ENCODE data around the gene ADAM15. TPM values are rescaled to one million over a fixed set of nuclear protein-coding genes. Genes with fewer than 3 reads are reported as not detected.

ADAM15 gene, protein sequence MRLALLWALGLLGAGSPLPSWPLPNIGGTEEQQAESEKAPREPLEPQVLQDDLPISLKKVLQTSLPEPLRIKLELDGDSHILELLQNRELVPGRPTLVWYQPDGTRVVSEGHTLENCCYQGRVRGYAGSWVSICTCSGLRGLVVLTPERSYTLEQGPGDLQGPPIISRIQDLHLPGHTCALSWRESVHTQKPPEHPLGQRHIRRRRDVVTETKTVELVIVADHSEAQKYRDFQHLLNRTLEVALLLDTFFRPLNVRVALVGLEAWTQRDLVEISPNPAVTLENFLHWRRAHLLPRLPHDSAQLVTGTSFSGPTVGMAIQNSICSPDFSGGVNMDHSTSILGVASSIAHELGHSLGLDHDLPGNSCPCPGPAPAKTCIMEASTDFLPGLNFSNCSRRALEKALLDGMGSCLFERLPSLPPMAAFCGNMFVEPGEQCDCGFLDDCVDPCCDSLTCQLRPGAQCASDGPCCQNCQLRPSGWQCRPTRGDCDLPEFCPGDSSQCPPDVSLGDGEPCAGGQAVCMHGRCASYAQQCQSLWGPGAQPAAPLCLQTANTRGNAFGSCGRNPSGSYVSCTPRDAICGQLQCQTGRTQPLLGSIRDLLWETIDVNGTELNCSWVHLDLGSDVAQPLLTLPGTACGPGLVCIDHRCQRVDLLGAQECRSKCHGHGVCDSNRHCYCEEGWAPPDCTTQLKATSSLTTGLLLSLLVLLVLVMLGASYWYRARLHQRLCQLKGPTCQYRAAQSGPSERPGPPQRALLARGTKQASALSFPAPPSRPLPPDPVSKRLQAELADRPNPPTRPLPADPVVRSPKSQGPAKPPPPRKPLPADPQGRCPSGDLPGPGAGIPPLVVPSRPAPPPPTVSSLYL
- 100 to 1,000 TPM; 146 to 178 TPM for total RNA-seq
- long read RNA-seq, donor 1, transcript ADAM15-205 (20 exons, 2,732 nt): minor isoform, 11 of 65 reads
- long read RNA-seq, donor 1, transcript ADAM15-201 (21 exons, 2,799 nt): major isoform, 16 of 65 reads
- long read RNA-seq, donor 1, partial matches to known transcripts: 26 of 65 reads
- long read RNA-seq, donor 1, other reads (novel, unspliced or antisense): 7 of 65 reads
- long read RNA-seq, donor 2, transcript ADAM15-205 (20 exons, 2,732 nt): major isoform, 92 of 290 reads
- long read RNA-seq, donor 2, transcript ADAM15-201 (21 exons, 2,799 nt): minor isoform, 85 of 290 reads
- long read RNA-seq, donor 2, partial matches to known transcripts: 71 of 290 reads
- long read RNA-seq, donor 2, other reads (novel, unspliced or antisense): 32 of 290 reads

DNA sequence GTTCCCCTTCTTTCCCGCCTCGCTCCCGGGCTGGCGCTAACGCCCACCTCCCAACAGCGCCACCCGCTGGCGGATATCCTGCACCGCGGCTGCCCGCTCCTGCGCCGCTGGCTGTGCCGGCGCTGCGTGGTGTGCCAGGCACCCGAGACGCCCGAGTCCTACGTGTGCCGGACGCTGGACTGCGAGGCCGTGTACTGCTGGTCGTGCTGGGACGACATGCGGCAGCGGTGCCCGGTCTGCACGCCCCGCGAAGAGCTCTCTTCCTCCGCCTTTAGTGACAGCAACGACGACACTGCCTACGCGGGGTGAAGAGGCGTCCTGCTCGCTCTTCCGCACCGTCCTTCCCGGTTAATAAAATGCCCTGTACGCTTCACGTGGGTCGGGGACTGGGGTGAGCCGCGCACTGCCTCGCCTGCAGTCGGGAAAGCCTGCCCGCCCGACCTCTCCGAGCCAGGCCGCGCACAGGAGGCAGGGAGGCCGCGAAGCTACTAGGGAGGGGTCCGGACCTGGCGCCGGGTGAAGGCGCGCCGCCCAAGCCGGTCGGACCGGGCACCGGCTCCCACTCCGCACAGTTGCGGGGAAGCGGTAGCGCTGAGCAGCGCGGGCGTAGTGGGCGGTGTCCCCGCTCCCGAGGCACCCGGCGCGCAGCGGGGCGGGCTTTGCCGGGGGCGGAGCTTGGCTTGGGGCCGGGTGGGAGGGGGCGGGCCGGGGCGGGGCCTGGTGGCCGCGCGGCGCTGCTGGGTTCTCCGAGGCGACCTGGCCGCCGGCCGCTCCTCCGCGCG lies at the start of gene ADAM15:
Gene ADAM15, plus strand, starts transcription at position 757 of the 782 bp plus-strand sequence. CDS start 71 bp downstream, outside the sequence.
- DNase-seq (ENCODE audit: low spot score): peak; percentile 96
- intact Hi-C loops (cut with DNase I): loop anchor here in 1 of 2 donors (2.0 kb wide), 1 partner anchor 48 kb away; the partner anchor contains the start of gene ZBTB7B

DNA sequence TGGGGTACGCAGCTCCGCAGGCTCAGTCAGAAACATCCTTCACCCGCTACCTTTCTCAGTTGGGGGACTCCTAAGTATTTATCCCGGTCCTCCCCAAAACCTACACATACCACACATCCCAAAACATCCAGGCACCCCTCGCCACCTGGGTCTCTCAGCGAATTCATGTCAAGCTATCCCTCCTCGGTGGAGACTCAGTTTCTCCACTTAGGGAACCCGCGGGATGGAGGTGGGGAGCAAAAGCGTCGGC lies 49.8 kb upstream of the ADAM15 start:
- intact Hi-C loops (cut with DNase I): no loop called here

DNA sequence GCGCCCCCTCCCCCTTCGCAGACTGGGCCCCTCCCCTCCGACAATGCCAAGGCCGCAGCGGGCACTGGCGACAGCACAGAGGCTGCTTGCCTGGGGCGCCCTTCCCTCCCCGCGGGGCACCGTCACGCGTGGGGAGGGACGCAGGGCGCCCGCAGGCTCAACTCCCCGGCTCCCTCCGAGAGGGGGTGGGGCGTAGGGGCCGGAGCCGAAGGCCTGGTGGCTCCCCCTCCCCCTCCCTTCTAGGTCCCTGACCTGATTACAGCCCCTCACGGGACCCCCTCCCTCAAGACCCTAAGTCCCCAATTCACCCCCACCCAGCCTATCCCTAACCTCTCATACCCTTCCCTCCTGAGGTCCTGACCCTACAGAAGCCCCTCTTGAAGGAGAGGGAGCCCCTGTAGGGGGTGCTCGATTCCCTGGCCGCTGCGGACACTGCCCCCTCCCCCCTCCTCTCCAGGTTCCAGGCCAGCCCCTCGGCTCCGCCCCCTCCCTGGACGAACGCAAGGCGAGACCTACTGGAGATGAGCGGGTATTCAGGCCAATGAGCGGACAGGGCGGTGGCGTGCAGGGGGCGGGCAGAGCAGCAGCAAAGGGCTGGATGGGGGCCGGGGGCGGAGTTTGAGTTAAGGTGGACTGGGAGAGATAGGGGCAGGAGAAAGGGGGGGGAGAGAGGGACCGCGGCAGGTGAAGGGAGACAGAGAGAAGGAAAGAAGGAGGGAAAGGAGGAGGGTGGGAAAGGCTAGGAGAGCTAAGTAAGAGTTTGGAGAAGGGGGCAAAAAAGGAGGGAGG lies 49.2 kb upstream of the ADAM15 start:
- DNase-seq (ENCODE audit: low spot score): peak; percentile 100
- intact Hi-C loops (cut with DNase I): loop anchor here (1.0 to 2.0 kb wide), 2 partner anchors 48 to 49 kb away; partner anchors contain the start of gene ADAM15 (in 1 of the 2)

More for the DNA sequence above, 49.8 kb upstream of the ADAM15 start:
- DNase-seq (ENCODE audit: low spot score): no peak

DNA sequence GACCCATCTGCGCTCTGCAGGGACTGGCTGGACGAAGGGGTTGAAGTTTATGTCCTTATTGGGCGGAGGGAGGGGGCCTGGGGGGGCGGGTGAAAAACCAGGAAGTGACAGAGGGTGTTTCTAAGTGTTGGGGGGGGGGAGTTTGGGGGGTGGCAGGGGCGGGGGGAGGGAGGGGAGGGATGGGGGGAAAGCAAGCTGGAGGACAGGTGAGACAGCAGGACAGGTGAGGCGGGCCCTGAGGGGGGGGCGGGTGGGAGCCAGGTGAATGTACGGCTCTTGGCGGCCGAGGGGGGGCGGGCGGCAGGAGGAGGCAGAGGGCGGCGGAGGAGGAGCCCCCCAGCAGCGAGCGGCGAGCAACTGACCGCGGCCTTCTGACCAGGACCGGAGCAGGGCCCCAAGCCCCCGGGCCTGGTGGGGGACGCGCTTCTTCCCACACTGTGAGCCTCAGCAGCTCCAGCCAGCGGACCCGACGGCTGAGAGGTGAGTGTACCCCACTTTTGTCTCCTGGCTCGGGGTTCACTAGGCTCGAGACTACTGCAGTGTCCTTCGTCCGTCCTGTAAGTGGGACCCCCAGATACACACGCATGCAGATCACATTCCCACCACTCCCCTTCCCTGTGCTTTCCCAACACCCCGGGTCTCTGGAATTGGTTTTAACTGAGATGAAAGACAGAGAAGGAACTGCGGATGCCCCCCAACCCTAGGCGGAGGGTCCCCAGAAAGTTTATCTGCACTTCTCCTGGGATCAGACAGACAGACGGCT lies 48.5 kb upstream of the ADAM15 start, which contains the start of gene ZBTB7B:
Gene ZBTB7B, plus strand, starts transcription at position 339 of the 763 bp plus-strand sequence. CDS start 11,859 bp downstream, outside the sequence.
- no peak for DNase-seq (ENCODE audit: low spot score)
- intact Hi-C loops (cut with DNase I): loop anchor here (1.0 to 2.0 kb wide), 2 partner anchors 48 kb away; partner anchors contain the start of gene ADAM15 (in 1 of the 2)

DNA sequence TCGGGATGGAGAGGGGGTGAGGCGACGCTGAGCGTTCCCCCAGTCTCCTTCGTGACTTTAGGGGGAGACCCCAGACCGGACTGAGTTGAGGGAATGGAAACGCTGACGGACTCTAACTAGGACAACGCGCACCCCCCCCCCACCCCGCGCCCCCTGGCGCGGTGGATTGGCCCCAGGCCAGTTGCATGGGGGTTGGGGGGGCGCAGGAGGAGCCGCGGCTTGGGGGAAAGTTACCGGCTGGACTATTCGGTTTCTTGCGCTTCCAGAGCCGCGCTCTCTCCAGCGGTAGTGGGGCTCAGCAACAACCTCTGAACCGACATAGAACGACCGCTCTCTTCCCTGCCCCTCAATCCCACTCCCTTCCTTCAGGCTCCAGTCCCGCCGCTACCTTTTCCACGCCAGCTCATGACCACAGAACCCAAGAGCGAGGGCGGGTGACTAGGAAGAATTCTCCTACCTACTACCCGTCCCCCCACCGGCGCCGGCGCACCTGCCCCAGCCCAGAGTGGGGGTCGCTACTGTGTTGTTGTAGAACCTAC lies 47.8 kb upstream of the ADAM15 start:
- intact Hi-C loops (cut with DNase I): loop anchor here in 1 of 2 donors (2.0 kb wide), 1 partner anchor 48 kb away; the partner anchor contains the start of gene ADAM15
- no peak for DNase-seq (ENCODE audit: low spot score)

DNA sequence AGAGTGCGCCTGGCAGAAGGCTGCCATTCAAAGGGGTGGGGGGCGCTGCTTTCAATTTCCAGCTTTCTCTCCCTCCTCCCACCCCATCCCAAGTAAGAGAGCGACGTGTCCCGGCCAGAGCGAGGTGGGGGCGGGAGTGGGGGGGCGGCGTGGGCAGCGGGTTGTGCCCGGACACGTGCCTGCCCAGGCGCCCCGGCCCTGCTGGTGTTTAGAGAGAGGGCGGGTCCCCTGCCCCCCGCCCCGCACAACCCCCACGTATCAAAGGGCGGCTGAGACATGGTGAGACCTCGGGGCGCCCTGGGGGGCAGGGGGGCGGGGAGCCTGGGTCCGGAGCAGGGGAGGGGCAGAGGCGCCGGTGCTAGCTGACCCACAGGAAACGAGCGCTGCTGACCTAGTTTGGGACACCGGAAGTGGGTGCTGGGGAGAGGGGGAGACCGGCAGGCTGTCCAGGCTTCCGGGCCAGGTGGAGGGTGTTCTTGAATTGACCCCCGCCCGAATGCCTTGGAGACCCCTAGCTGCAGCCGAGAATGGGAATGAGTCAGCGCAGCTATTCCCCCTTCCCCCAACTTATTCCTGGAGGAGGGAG lies 47.3 kb upstream of the ADAM15 start:
- intact Hi-C loops (cut with DNase I): loop anchor here in 1 of 2 donors (2.0 kb wide), 1 partner anchor 47 kb away; the partner anchor contains the start of gene ADAM15
- peak; percentile 90 for DNase-seq (ENCODE audit: low spot score)

DNA sequence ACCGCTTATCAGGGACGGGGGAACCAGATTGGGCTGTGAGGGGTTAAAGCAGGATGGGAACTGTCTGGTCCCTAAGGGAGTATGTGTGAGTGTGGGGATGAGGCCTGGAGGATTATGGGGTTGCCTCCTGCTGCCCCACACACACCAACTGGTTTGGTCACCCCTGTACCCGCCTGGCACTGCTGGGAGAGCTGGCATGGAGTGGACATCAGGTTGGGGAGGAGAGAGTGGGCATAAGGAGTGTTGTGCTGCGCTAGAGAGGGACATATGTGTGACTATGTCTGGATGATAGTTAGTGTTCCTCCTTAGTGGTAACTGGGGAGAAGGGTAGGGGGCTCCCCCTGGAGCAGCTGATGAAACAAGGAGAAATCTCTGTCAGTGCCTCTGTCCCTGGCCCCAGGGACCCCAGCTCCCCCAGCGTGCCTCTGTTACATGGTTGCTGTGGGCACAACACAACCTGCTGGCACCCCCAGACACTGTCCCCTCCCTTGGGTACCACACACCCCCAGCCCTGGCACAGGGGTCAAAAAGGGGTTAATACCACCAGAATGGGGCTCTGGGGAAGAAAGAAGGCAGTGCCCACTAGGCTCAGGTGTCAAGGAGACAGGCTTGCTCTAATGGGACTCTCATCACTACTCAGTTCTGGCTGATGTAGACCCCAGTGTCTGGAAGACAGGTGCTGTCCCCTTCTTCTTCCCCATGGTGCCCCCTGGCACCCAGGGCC lies 46.6 kb upstream of the ADAM15 start:
- intact Hi-C loops (cut with DNase I): loop anchor here in 1 of 2 donors (5.0 kb wide), 1 partner anchor 42 kb away; the partner anchor contains the start of gene PYGO2
- no peak for DNase-seq (ENCODE audit: low spot score)

- intact Hi-C loops (cut with DNase I): loop anchor here in 1 of 2 donors (5.0 kb wide), 1 partner anchor 43 kb away; the partner anchor contains the start of gene PYGO2
- no peak for DNase-seq (ENCODE audit: low spot score)
Observed at GRCh38 chr1:155005076-155006011, 45.8 kb upstream of the ADAM15 start.

DNA sequence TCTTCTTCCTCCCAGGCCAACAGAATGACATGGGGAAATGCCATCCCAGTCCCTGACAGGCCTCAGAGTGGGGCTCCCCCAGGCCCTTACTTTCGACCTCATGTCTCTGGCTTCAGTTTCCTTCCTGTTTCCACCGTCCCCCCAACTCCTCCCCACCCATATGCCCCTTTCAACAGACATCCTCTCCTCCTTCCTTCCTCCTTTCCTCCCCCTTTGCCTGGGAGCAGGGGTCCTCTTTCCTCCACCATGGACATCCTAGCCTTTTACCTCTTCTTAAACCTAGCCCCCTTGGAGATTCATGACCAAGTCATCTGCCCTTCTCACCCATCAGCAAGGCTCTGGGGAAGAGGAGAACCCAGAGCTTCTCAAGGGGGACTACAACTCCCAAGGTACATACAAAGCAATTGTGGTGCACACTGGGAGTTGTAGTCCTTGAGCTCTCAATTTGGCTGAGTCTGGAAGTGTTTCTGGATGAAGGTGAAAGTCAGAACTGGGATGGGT lies 44.5 kb upstream of the ADAM15 start:
- DNase-seq (ENCODE audit: low spot score): no peak
- intact Hi-C loops (cut with DNase I): loop anchor here in 1 of 2 donors (5.0 kb wide), 1 partner anchor 44 kb away; the partner anchor contains the start of gene PYGO2

DNA sequence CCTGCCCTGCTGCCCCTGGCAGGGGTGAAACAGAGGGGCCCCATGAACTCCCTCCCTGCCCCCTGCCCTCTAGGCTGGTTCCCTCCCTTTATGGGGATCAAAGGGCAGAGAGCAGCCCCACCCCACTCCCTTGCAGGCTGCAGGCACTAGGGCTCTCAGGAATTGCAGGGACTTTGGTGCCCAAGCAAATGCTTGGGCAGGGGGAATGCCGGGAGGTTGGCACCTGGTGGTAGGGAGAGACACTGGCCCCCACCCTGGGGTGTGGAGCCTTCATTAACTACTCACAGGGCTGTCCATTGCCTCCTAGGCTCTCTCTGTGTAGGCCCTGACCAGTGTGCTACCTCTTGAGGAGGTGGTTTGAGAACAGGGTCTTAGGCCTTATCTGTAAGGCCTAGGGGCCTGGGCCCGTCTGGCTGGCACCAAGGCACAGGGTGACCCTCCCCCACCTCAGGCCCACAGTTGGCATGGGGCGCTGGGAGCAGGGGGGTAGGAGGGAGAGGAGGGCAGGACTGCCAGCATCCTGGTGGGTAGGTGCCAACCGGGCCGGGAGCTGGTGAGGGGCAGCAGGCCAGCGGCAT lies 43.8 kb upstream of the ADAM15 start:
- no peak for DNase-seq (ENCODE audit: low spot score)
- intact Hi-C loops (cut with DNase I): loop anchor here in 1 of 2 donors (5.0 kb wide), 1 partner anchor 45 kb away; the partner anchor contains the start of gene PYGO2

DNA sequence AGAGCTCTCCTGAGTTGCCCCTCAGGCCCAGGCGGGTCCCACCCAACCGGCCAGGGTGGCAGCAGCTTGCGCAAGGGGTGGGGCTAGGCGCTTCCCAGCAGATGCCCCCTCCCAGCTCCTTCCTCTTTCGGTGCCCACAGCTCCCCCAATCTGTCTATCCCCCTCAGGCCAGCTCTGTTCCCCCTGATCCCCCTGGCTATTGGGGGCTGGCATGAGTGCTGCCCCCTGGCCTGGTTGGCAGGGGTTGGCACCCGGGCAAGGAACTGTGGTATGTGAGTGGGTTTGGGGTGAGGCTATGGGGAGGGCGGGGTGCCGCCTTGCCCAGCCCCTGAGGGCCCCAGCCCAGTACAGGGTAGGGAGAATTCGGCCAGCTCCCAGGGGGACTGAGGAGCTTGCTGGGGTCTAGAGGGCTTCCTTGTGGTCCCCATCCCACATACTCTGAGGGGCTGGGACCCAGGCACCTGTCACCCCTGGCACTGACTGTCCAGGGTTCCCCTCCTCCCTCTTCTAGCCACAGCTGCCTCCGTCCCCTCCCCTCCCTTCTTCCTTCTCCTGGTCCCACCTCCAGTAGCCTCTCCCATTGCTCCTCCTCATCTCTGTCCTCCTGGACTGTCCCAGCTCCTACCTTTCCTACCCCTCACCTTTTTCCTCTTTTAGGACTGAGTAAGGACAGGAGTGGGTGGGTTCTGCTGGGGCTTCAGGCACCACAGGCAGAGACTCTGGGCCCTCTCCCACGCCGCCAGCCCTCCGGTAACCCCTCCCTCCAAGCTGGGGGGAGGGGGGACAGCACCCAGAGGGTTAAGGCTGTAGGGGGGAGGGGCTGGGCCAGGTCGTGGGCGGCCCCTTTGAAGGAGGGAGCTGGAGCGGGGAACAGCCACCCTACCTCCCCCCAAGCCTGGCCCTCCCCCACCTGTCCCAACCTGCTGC lies 42.8 kb upstream of the ADAM15 start:
- intact Hi-C loops (cut with DNase I): loop anchor here in 1 of 2 donors (5.0 kb wide), 1 partner anchor 46 kb away; the partner anchor contains the start of gene PYGO2
- DNase-seq (ENCODE audit: low spot score): no peak

DNA sequence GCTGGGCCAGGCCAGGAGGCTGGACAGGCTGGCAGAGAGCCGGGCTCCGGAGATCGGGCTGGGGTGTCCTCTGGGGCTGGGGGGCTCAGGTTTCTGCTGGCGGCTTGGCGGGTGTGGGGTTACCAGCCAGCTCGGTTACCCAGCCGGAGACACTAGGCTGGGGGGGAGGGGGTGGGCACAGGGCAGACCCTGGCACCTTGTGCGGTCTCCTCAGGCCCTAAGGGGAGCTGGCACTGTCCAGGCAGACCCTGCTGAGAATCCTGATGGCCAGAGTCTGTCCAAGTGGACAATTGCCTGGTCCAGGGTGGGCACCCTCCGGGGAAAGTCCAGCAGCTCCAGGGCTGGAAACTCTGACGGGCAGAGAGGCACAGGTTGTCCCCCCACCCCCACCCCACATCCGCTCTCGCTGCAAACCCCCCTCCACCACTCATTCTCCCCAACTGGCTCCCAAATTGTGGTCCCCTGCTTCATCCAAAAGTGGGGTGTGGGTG lies 41.9 kb upstream of the ADAM15 start:
- no peak for DNase-seq (ENCODE audit: low spot score)

More for the DNA sequence above, 41.9 kb upstream of the ADAM15 start:
- intact Hi-C loops (cut with DNase I): loop anchor here in 1 of 2 donors (5.0 kb wide), 1 partner anchor 47 kb away; the partner anchor contains the start of gene PYGO2

All from posterior vena cava (tissue), 2 donors.